Uterus (tissue), 4 donors: ENCODE measurements around the gene TTC23. TPM values are rescaled to one million over a fixed set of nuclear protein-coding genes. Genes with fewer than 3 reads are reported as not detected.

Experiments
- DNase-seq, 2 donors: peaks; one replicate each; pipeline ENCODE4 v3.0.0-alpha.2; 2019 to 2020
- H3K27ac ChIP-seq, 2 donors: fragments of 200-600 bp; sonication (generic); 1 replicate in 1 of 2; 2 replicates in 1 of 2; pipeline ENCODE4 v1.5.1; 2016 to 2018
- H3K27me3 ChIP-seq, 2 donors: fragments of 200-600 bp; sonication (generic); one replicate each; pipeline ENCODE4 v1.5.1; 2018 to 2019; ENCODE audit warnings: control low read depth in 1 of 2
- H3K36me3 ChIP-seq, 2 donors: fragments of 200-600 bp; sonication (generic); one replicate each; pipeline ENCODE4 v1.5.1; 2019; ENCODE audit warnings: control low read depth in 1 of 2
- H3K4me1 ChIP-seq, 2 donors: fragments of 200-600 bp; sonication (generic); one replicate each; pipeline ENCODE4 v1.5.1; 2018 to 2019; ENCODE audit warnings: control low read depth in 1 of 2
- H3K4me3 ChIP-seq, 2 donors: fragments of 200-600 bp; sonication (generic); 1 replicate in 1 of 2; 2 replicates in 1 of 2; pipeline ENCODE4 v1.5.1; 2018 to 2019; ENCODE audit warnings: mild to moderate bottlenecking in 1 of 2
- H3K9me3 ChIP-seq, 2 donors: fragments of 200-600 bp; sonication (generic); one replicate each; pipeline ENCODE4 v1.5.1; 2019; ENCODE audit warnings: control low read depth in 1 of 2
- POLR2A ChIP-seq, 2 donors: fragments of 450-650 bp; IDR thresholded peaks; one replicate each; pipeline ENCODE4 v1.6.1; 2016; ENCODE audit warnings: antibody characterized with exemption in 2 of 2, mild to moderate bottlenecking in 1 of 2, moderate library complexity in 1 of 2
- intact Hi-C: fragments of 100-400 bp; cut with DNase I; formaldehyde crosslinking; loops from one replicate; pipeline ENCODE4 v1.15.1; 2023; ENCODE audit warnings: low total_unique reads
- total RNA-seq, 4 donors: library from RNA; depleted of rRNA in 3 of 4; stranded (reverse); fragments of >200 nt in 3 of 4; gene quantifications; one replicate each; pipeline versions ENCODE4 v1.1.0 to v1.2.4, GENCODE V29; 2014 to 2023
- TF ChIP-seq, protein P1 (sequence below), 4 experiments: fragments of 200-600 bp in 2 of 4; fragments of 450-650 bp in 2 of 4; sonication (generic) in 2 of 4; IDR thresholded peaks; one replicate each; pipeline ENCODE4 v1.5.1; 2016 to 2019; ENCODE audit warnings: antibody characterized with exemption in 4 of 4, mild to moderate bottlenecking in 2 of 4, moderate library complexity in 1 of 4
- donor health status: DM: yes; HTN: yes; CAD: no.

The TTC23 gene
- total RNA-seq, 4 donors from 2014 or later, result 10.0 to 54.1 (median 31.0) TPM

DNA sequence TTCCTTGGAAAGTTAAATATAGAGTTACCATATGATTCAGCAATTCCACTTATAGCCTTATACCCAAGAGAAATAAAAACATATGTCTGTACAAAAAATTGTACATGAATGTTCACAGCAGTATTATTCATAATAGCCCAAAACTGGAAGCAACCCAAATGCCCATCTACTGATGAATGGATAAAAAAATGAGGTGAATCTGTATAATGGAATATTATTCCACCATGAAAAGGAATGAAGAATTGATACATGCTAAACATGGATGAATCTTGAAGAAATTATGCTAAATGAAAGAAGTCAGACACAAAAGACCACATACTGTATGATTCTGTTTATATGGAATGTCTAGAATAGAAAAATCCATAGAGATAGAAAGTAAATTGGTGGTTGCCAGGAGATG is 61.4 kb downstream of the TTC23 start:
- Histone ChIP-seq H3K27me3 (no peaks in the 10 kb centered on the region), H3K4me3 (no peak overlapping the region), H3K36me3 (no peaks in the 10 kb centered on the region), H3K27ac (no peak overlapping the region), H3K4me1 (no peaks in the 10 kb centered on the region), H3K9me3 (no peaks in the 10 kb centered on the region)
- no peak for DNase-seq
- no peak for TF ChIP-seq POLR2A (IDR thresholded peaks at IDR 0.05)
- TF ChIP-seq, protein P1, sequence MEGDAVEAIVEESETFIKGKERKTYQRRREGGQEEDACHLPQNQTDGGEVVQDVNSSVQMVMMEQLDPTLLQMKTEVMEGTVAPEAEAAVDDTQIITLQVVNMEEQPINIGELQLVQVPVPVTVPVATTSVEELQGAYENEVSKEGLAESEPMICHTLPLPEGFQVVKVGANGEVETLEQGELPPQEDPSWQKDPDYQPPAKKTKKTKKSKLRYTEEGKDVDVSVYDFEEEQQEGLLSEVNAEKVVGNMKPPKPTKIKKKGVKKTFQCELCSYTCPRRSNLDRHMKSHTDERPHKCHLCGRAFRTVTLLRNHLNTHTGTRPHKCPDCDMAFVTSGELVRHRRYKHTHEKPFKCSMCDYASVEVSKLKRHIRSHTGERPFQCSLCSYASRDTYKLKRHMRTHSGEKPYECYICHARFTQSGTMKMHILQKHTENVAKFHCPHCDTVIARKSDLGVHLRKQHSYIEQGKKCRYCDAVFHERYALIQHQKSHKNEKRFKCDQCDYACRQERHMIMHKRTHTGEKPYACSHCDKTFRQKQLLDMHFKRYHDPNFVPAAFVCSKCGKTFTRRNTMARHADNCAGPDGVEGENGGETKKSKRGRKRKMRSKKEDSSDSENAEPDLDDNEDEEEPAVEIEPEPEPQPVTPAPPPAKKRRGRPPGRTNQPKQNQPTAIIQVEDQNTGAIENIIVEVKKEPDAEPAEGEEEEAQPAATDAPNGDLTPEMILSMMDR (IDR thresholded peaks at IDR 0.05), result no peak
- intact Hi-C loops, result no loop called here

DNA sequence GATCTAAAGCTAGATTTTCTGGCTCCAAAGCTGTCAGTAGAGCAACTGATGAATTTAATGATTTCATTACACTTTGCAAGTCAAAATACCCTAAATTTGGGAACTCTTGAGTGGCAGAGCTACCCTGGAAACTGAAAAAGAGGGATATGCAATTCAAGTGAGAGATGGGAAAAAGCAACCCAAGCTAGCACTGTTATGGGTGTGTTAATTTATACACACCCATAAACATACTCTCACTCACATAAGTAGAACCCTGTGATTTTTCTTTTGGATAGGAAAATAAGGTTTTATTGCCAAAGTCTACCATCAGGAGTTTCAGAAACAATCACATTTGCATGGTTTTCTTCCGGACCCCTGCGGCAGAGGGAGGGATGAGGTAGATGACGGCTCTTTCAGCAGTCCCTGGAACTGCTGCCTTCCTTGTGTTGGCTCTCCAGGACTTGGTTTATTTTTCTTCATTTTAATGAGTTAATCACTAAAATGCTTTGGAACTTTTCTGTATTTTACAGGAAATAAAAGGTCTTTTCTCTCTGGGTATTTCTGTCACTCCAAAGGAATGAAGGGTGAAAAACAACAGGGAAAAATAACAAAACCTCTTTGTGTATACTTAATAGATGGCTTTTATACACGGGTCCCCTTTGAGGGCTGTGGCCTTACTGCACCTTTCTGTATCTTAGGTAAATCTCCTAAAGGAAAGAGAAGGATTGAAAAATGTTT is 63.8 kb downstream of the TTC23 start:
- no peak for DNase-seq
- Histone ChIP-seq H3K27me3 (no peaks in the 10 kb centered on the region), H3K36me3 (no peaks in the 10 kb centered on the region), H3K4me3 (no peak overlapping the region), H3K27ac (no peak overlapping the region), H3K9me3 (no peaks in the 10 kb centered on the region), H3K4me1 (peaks cover 0 to 4% of the 10 kb centered on the region in 2 donors)
- TF ChIP-seq POLR2A (IDR thresholded peaks at IDR 0.05), result no peak
- TF ChIP-seq, protein P1 (IDR thresholded peaks at IDR 0.05), result no peak
- intact Hi-C loops, result no loop called here

DNA sequence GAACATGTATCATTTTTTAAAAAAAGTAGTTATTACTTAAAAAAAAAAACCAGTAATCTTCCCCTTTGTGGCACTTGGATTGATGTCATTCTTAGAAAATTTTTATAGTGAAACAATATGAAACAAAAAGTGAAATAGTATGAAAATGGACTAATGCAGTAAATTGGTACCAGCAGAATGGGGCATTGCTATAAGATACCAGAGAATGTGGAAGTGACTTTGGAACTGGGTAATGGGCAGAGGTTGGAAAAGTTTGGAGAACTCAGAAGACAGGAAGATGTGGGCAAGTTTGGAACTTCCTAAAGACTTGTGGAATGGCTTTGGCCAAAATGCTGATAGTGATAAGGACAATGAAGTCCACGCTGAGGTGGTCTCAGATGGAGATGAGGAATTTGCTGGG is 66.6 kb downstream of the TTC23 start:
- intact Hi-C loops, result no loop called here
- no peak for DNase-seq

DNA sequence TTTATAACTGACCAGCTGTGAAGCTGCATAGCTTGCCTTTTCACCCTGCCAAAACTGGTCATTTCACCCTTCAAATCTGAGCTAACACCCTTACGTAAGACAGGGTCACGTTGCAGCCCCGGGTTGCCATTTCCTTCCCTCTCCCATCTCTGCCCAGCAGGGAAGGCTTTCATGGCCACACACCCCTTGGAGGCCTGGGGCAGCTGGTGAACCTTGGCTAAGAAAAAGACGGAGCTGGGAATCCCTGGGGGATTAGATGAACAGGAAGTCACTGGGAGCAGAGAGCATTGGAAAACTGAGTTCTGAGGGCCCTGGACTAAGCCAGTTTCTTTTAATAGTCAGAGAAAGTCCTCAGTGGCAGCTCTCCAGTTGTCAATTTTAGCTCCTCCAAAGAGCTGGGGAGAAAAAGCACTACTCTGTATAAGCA is 67.8 kb downstream of the TTC23 start:
- H3K27ac ChIP-seq, result peak overlapping the region; percentile 36 to 55
- H3K4me1 ChIP-seq, result peaks cover 0 to 4% of the 10 kb centered on the region in 2 donors
- no peaks in the 10 kb centered on the region for H3K27me3 ChIP-seq
- H3K36me3 ChIP-seq, result no peaks in the 10 kb centered on the region
- TF ChIP-seq, protein P1 (IDR thresholded peaks at IDR 0.05), result no peak
- TF ChIP-seq POLR2A (IDR thresholded peaks at IDR 0.05), result no peak
- no peaks in the 10 kb centered on the region for H3K9me3 ChIP-seq
- DNase-seq, result peak; percentile 45 to 51
- intact Hi-C loops, result no loop called here
- H3K4me3 ChIP-seq, result no peak overlapping the region

More for the DNA sequence above, 66.6 kb downstream of the TTC23 start:
- Histone ChIP-seq H3K9me3 (no peaks in the 10 kb centered on the region), H3K36me3 (no peaks in the 10 kb centered on the region), H3K27ac (no peak overlapping the region), H3K27me3 (no peaks in the 10 kb centered on the region), H3K4me3 (no peak overlapping the region), H3K4me1 (peaks cover 0 to 4% of the 10 kb centered on the region in 2 donors)
- TF ChIP-seq POLR2A (IDR thresholded peaks at IDR 0.05), result no peak
- TF ChIP-seq, protein P1 (IDR thresholded peaks at IDR 0.05), result no peak

DNA sequence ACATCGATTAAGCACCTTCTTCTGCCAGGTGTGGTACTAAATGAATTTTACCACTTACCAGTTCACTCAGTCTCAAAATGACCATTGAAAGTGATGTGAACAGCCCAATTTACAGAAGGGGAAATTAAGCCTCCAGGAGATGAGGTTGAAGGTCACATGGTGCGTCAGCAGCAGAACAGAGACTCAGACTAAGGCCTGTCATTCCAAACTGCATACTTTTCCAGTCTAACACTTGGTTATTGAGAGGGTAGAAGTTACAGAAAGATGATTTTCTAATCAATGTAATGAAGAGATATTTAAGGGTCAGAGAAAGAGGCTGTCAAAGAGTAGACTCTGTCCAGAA is 68.4 kb downstream of the TTC23 start:
- Histone ChIP-seq H3K36me3 (no peaks in the 10 kb centered on the region), H3K4me3 (no peak overlapping the region), H3K9me3 (no peaks in the 10 kb centered on the region), H3K27me3 (no peaks in the 10 kb centered on the region), H3K27ac (peak overlapping the region; percentile 36 to 55), H3K4me1 (peaks cover 0 to 4% of the 10 kb centered on the region in 2 donors)
- TF ChIP-seq, protein P1 (IDR thresholded peaks at IDR 0.05), result no peak
- TF ChIP-seq POLR2A (IDR thresholded peaks at IDR 0.05), result no peak
- intact Hi-C loops, result no loop called here
- no peak for DNase-seq
